Mesenchymal stem cell (in vitro differentiated cells and primary cell): ENCODE data around the gene RRM2.
A peak's percentile ranks its signal among the peaks of the same experiment; 100 is the strongest.
"Not testable (repeated sequence)": the region's sequence is repeated elsewhere in the genome, so short reads cannot be mapped to it uniquely, and the experiment has no call there.

Source experiments
- DNase-seq: peaks from one replicate; pipeline ENCODE4 v3.0.0-alpha.2; 2013
- H2AFZ ChIP-seq: one replicate; pipeline ENCODE4 v1.6.1; 2013; ENCODE audit warnings: low read depth, mild to moderate bottlenecking, control low read depth, inconsistent platforms, low read length, moderate library complexity
- H2AK5ac ChIP-seq: 2 replicates; pipeline ENCODE4 v1.6.1; 2013; ENCODE audit warnings: low read length, moderate library complexity, mild to moderate bottlenecking, inconsistent platforms; ENCODE audit not compliant: severe bottlenecking
- H2BK120ac ChIP-seq: one replicate; pipeline ENCODE4 v1.6.1; 2013; ENCODE audit warnings: low read depth, mild to moderate bottlenecking, inconsistent platforms, low read length, moderate library complexity
- H2BK12ac ChIP-seq, 2 experiments: one replicate each; pipeline ENCODE4 v1.6.1; 2013; ENCODE audit warnings: inconsistent platforms in 2 of 2, low read length in 2 of 2, mild to moderate bottlenecking in 2 of 2, moderate library complexity in 2 of 2, control low read depth in 1 of 2
- H2BK15ac ChIP-seq: one replicate; pipeline ENCODE4 v1.6.1; 2013; ENCODE audit warnings: mild to moderate bottlenecking, low read depth, inconsistent platforms; ENCODE audit not compliant: poor library complexity, severe bottlenecking
- H2BK5ac ChIP-seq: 2 replicates; pipeline ENCODE4 v1.6.1; 2013; ENCODE audit warnings: low read depth, mild to moderate bottlenecking, low read length, control low read depth, inconsistent platforms; ENCODE audit not compliant: poor library complexity, severe bottlenecking
- H3K14ac ChIP-seq, 2 experiments: one replicate each; pipeline ENCODE4 v1.6.1; 2013; ENCODE audit warnings: inconsistent platforms in 2 of 2, low read length in 2 of 2, control low read depth in 1 of 2, mild to moderate bottlenecking in 1 of 2, moderate library complexity in 1 of 2
- H3K18ac ChIP-seq, 2 experiments: one replicate each; pipeline ENCODE4 v1.6.1; 2013; ENCODE audit warnings: inconsistent platforms in 2 of 2, low read length in 2 of 2, control low read depth in 1 of 2, low read depth in 1 of 2, mild to moderate bottlenecking in 1 of 2
- H3K23ac ChIP-seq, 2 experiments: one replicate each; pipeline ENCODE4 v1.6.1; 2013; ENCODE audit warnings: inconsistent platforms in 2 of 2, low read length in 2 of 2, mild to moderate bottlenecking in 2 of 2, moderate library complexity in 2 of 2, control low read depth in 1 of 2
- H3K27ac ChIP-seq: 2 replicates; pipeline ENCODE4 v1.5.1; 2013; ENCODE audit warnings: mild to moderate bottlenecking, moderate library complexity, low read length, control low read depth, inconsistent platforms; ENCODE audit not compliant: poor library complexity, severe bottlenecking
- H3K27me3 ChIP-seq, 2 experiments: 2 replicates each; pipeline versions ENCODE4 v1.6.1 to v1.7.0; 2013; ENCODE audit warnings: low read length in 2 of 2, mild to moderate bottlenecking in 2 of 2, moderate library complexity in 2 of 2, control low read depth in 1 of 2, inconsistent platforms in 1 of 2; ENCODE audit not compliant: control insufficient read depth in 1 of 2, insufficient read depth in 1 of 2
- H3K36me3 ChIP-seq, 2 experiments: 2 replicates each; pipeline versions ENCODE4 v1.6.1 to v1.7.0; 2013; ENCODE audit warnings: low read length in 2 of 2, control low read depth in 1 of 2, inconsistent platforms in 1 of 2, low read depth in 1 of 2, mild to moderate bottlenecking in 1 of 2; ENCODE audit not compliant: insufficient read depth in 2 of 2, control insufficient read depth in 1 of 2
- H3K4ac ChIP-seq, 2 experiments: one replicate each; pipeline ENCODE4 v1.6.1; 2013; ENCODE audit warnings: inconsistent platforms in 2 of 2, low read length in 2 of 2, mild to moderate bottlenecking in 2 of 2, moderate library complexity in 2 of 2, control low read depth in 1 of 2, low read depth in 1 of 2
- H3K4me1 ChIP-seq: 2 replicates; pipeline ENCODE4 v1.6.1; 2013; ENCODE audit warnings: low read depth, low read length, control low read depth; ENCODE audit not compliant: control insufficient read depth, insufficient read depth
- H3K4me2 ChIP-seq: 2 replicates; pipeline ENCODE4 v1.6.1; 2013; ENCODE audit warnings: low read length, mild to moderate bottlenecking, inconsistent platforms; ENCODE audit not compliant: poor library complexity, severe bottlenecking
- H3K4me3 ChIP-seq, 2 experiments: 2 replicates each; pipeline versions ENCODE4 v1.5.1 to v1.7.0; 2013; ENCODE audit warnings: low read length in 2 of 2, mild to moderate bottlenecking in 2 of 2, control low read depth in 1 of 2, low read depth in 1 of 2; ENCODE audit not compliant: insufficient read depth in 1 of 2
- H3K79me1 ChIP-seq: replicated peaks from 2 replicates; pipeline ENCODE4 v1.6.1; 2013; ENCODE audit warnings: mild to moderate bottlenecking, control low read depth, low read length, inconsistent platforms; ENCODE audit not compliant: poor library complexity, severe bottlenecking
- H3K9ac ChIP-seq: 2 replicates; pipeline ENCODE4 v1.7.0; 2013; ENCODE audit warnings: mild to moderate bottlenecking, low read length, moderate library complexity
- H3K9me3 ChIP-seq: 2 replicates; pipeline ENCODE4 v1.7.0; 2013; ENCODE audit warnings: mild to moderate bottlenecking, low read length; ENCODE audit not compliant: control insufficient read depth
- H4K8ac ChIP-seq: one replicate; pipeline ENCODE4 v1.6.1; 2013; ENCODE audit warnings: inconsistent platforms, mild to moderate bottlenecking, low read length, moderate library complexity
- H4K91ac ChIP-seq: one replicate; pipeline ENCODE4 v1.6.1; 2013; ENCODE audit warnings: mild to moderate bottlenecking, low read length, inconsistent platforms
- WGBS: methylation state at CpG from one replicate; pipeline ENCODE4 v1.1.7; 2013; ENCODE audit warnings: mixed read lengths; 5-methylcytosine and 5-hydroxymethylcytosine counted together

The RRM2 gene

GRCh38 chr2:10145519-10146357 is 23.2 kb downstream of the RRM2 start:
- Histone ChIP-seq H3K4me2 (no peak overlapping the region), H2BK120ac (no peak overlapping the region), H3K4me3 (no peak overlapping the region), H4K8ac (no peak overlapping the region), H3K4me1 (peaks cover 6% of the 10 kb centered on the region), H4K91ac (no peak overlapping the region), H3K4ac (no peak overlapping the region), H3K27me3 (no peaks in the 10 kb centered on the region), H3K79me1 (peaks cover 2% of the 10 kb centered on the region), H2BK15ac (no peak overlapping the region), H3K23ac (no peak overlapping the region), H2AK5ac (no peak overlapping the region), H3K36me3 (peaks cover 0 to 5% of the 10 kb centered on the region in 2 experiments), H3K27ac (no peak overlapping the region), H2BK5ac (no peak overlapping the region), H2BK12ac (no peak overlapping the region), H2AFZ (no peak overlapping the region), H3K18ac (no peak overlapping the region), H3K9ac (no peak overlapping the region), H3K9me3 (no peaks in the 10 kb centered on the region), H3K14ac (no peak overlapping the region)
- no peak for DNase-seq
- 90% methylated on average over 12 of the region's 13 CpGs for WGBS

GRCh38 chr2:10146366-10147005 is 23.9 kb downstream of the RRM2 start:
- Histone ChIP-seq H3K4ac (no peak overlapping the region), H3K36me3 (peaks cover 0 to 5% of the 10 kb centered on the region in 2 experiments), H3K9me3 (no peaks in the 10 kb centered on the region), H3K4me3 (no peak overlapping the region), H3K23ac (no peak overlapping the region), H3K4me1 (peaks cover 5% of the 10 kb centered on the region), H3K9ac (no peak overlapping the region), H3K27ac (no peak overlapping the region), H2BK120ac (no peak overlapping the region), H3K14ac (peak overlapping the region in 1 of 2 experiments; percentile 69), H2BK5ac (no peak overlapping the region), H3K27me3 (no peaks in the 10 kb centered on the region), H2AK5ac (no peak overlapping the region), H3K79me1 (peaks cover 2% of the 10 kb centered on the region), H3K4me2 (no peak overlapping the region), H3K18ac (no peak overlapping the region), H4K91ac (no peak overlapping the region), H4K8ac (no peak overlapping the region), H2AFZ (no peak overlapping the region), H2BK12ac (no peak overlapping the region), H2BK15ac (no peak overlapping the region)
- DNase-seq = no peak
- 85% methylated on average over 9 of the region's 14 CpGs for WGBS

DNA sequence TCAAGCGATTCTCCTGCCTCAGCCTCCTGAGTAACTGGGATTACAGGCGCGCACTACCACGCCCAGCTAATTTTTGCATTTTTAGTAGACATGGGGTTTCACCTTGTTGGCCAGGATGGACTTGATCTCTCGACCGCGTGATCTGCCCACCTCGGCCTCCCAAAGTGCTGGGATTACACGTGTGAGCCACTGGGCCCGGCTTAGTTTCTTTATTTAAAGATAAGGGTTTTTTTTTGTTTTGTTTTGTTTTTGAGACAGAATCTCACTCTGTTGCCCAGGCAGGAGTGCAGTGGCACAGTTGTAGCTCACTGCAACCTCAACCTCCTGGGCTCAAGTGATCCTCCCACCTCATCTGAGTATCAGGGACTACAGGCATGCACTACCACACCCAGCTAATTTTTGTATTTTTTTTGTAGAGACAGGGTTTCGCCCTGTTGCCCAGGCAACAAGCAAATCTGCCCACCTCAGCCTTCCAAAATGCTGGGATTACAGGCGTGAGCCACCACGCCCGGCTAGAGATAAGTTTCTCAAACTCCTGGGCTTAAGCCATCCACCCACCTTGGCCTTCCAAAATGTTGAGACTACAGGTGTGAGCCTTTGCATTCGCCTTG is 24.6 kb downstream of the RRM2 start:
- not testable (repeated sequence) for H3K79me1 ChIP-seq, H3K4me3 ChIP-seq, H3K4me1 ChIP-seq, DNase-seq, H2BK120ac ChIP-seq, H3K27ac ChIP-seq, H2BK5ac ChIP-seq, H3K9me3 ChIP-seq, H3K14ac ChIP-seq, H3K9ac ChIP-seq, H3K4ac ChIP-seq, H3K4me2 ChIP-seq, H3K18ac ChIP-seq, H4K8ac ChIP-seq, H4K91ac ChIP-seq, H3K23ac ChIP-seq, H2BK15ac ChIP-seq, H3K27me3 ChIP-seq, H2AK5ac ChIP-seq, H3K36me3 ChIP-seq, H2BK12ac ChIP-seq, H2AFZ ChIP-seq
- 98% methylated on average over 12 of the region's 15 CpGs for WGBS

- H3K14ac ChIP-seq = no peak overlapping the region
- H2AK5ac ChIP-seq = no peak overlapping the region
- no peak overlapping the region for H3K4ac ChIP-seq
- no peak overlapping the region for H2BK12ac ChIP-seq
- peaks cover 2% of the 10 kb centered on the region for H3K79me1 ChIP-seq
- no peak overlapping the region for H3K9ac ChIP-seq
- H3K4me2 ChIP-seq = no peak overlapping the region
- H3K4me3 ChIP-seq = no peak overlapping the region
- H4K91ac ChIP-seq = no peak overlapping the region
- no peak overlapping the region for H2AFZ ChIP-seq
- no peak for DNase-seq
- no peaks in the 10 kb centered on the region for H3K27me3 ChIP-seq
- no peak overlapping the region for H3K23ac ChIP-seq
- H2BK15ac ChIP-seq = no peak overlapping the region
- H3K27ac ChIP-seq = no peak overlapping the region
- no peak overlapping the region for H2BK5ac ChIP-seq
- no peak overlapping the region for H2BK120ac ChIP-seq
- H4K8ac ChIP-seq = no peak overlapping the region
- peaks cover 5% of the 10 kb centered on the region for H3K4me1 ChIP-seq
- no peak overlapping the region for H3K18ac ChIP-seq
- H3K36me3 ChIP-seq = peaks cover 0 to 2% of the 10 kb centered on the region in 2 experiments
- no peaks in the 10 kb centered on the region for H3K9me3 ChIP-seq
Observed at GRCh38 chr2:10148268-10148667, 25.7 kb downstream of the RRM2 start.
